Measurements from ENCODE around the gene ARNT2.
"Not testable (repeated sequence)": the region's sequence is repeated elsewhere in the genome, so short reads cannot be mapped to it uniquely, and the experiment has no call there.

The ARNT2 gene

GRCh38 chr15:80404057-80404760, at the start of gene ARNT2:
TSS of gene ARNT2 (plus strand) at chr15:80404382. CDS start at chr15:80404516, 134 bp downstream.
- peak; percentile 37 for DNase-seq

GRCh38 chr15:80367094-80367493, 37.1 kb upstream of the ARNT2 start:
- no peak for DNase-seq

GRCh38 chr15:80367661-80368060, 36.5 kb upstream of the ARNT2 start:
- DNase-seq = no peak

- no peak for DNase-seq
Observed at GRCh38 chr15:80371924-80372323, 32.3 kb upstream of the ARNT2 start.

GRCh38 chr15:80374441-80374840, 29.7 kb upstream of the ARNT2 start:
- no peak for DNase-seq

GRCh38 chr15:80375968-80376891, 28.0 kb upstream of the ARNT2 start:
- DNase-seq = no peak

- no peak for DNase-seq
Observed at GRCh38 chr15:80379693-80380092, 24.5 kb upstream of the ARNT2 start.

- DNase-seq = no peak
Observed at GRCh38 chr15:80380154-80380553, 24.0 kb upstream of the ARNT2 start.

GRCh38 chr15:80382285-80382684, 21.9 kb upstream of the ARNT2 start:
- DNase-seq = no peak

- DNase-seq = no peak
Observed at GRCh38 chr15:80384432-80384831, 19.8 kb upstream of the ARNT2 start.

GRCh38 chr15:80386151-80386550, 18.0 kb upstream of the ARNT2 start:
- no peak for DNase-seq

GRCh38 chr15:80388326-80388725, 15.9 kb upstream of the ARNT2 start:
- DNase-seq = no peak

- no peak for DNase-seq
Observed at GRCh38 chr15:80389370-80389769, 14.8 kb upstream of the ARNT2 start.

- not testable (repeated sequence) for DNase-seq
Observed at GRCh38 chr15:80390942-80391341, 13.2 kb upstream of the ARNT2 start.

- no peak for DNase-seq
Observed at GRCh38 chr15:80395616-80396015, 8.6 kb upstream of the ARNT2 start.

GRCh38 chr15:80396096-80396495, 8.1 kb upstream of the ARNT2 start:
- DNase-seq = no peak

- DNase-seq = no peak
Observed at GRCh38 chr15:80399508-80399907, 4.7 kb upstream of the ARNT2 start.

- no peak for DNase-seq
Observed at GRCh38 chr15:80401456-80401855, 2.7 kb upstream of the ARNT2 start.

GRCh38 chr15:80402339-80402738, 1.8 kb upstream of the ARNT2 start:
- DNase-seq = no peak

- peak; percentile 25 for DNase-seq
Observed at GRCh38 chr15:80403712-80404056, 498 bp upstream of the ARNT2 start.

GRCh38 chr15:80404761-80405553, 775 bp downstream of the ARNT2 start:
- peak; percentile 5 for DNase-seq

- DNase-seq = no peak
Observed at GRCh38 chr15:80405554-80405850, 1.3 kb downstream of the ARNT2 start.

- no peak for DNase-seq
Observed at GRCh38 chr15:80405970-80406369, 1.8 kb downstream of the ARNT2 start.

Data from NCI-H345 (cell line).